ENCODE measurements around the gene PPM1L. TPM values are rescaled to one million over a fixed set of nuclear protein-coding genes. Genes with fewer than 3 reads are reported as not detected.

PPM1L gene
- total RNA-seq, 1 experiment from 2014 or later: 5.0 TPM

- Histone ChIP-seq H3K27ac (no peak overlapping the region), H3K9me3 (ENCODE audit: insufficient read depth, low read depth) (no peaks in the 10 kb centered on the region; the same call in 1 of the 2 replicates), H4K20me1 (ENCODE audit: insufficient read depth) (no peaks in the 10 kb centered on the region), H3K27me3 (ENCODE audit: insufficient read depth, low read depth) (no peaks in the 10 kb centered on the region), H3F3A (ENCODE audit: insufficient read depth, low read depth) (no peaks in the 10 kb centered on the region), H3K4me1 (replicated peaks; ENCODE audit: insufficient read depth) (no peaks in the 10 kb centered on the region), H3K4me2 (no peak overlapping the region), H3K79me2 (ENCODE audit: low read depth) (no peaks in the 10 kb centered on the region), H3K9me2 (ENCODE audit: insufficient read depth) (peaks cover 5% of the 10 kb centered on the region; the same call in 1 of the 2 replicates), H3K36me3 (ENCODE audit: low read depth) (no peaks in the 10 kb centered on the region), H3K4me3 (no peak overlapping the region), H2AFZ (no peak overlapping the region)
- TF ChIP-seq CTCF (conservative IDR thresholded peaks at IDR 0.05) (no peak), EZH2 (IDR thresholded peaks at IDR 0.05; ENCODE audit: low read depth) (no peak)
- POLR2A ChIA-PET (ENCODE audit: unreplicated experiment): no interaction called here
- BruUV-seq (replicated peaks): no TSS peak
- no peak for DNase-seq
- CTCF ChIA-PET: interaction anchor here (0.7 kb wide), 1 partner anchor 20 kb away, joined by 5 read pairs; no protein-coding TSS in a partner anchor
- intact Hi-C loops (cut with micrococcal nuclease; ENCODE audit: unreplicated experiment): no loop called here
Measured at GRCh38 chr3:161043336-161044035, 287.5 kb downstream of the PPM1L start.

GRCh38 chr3:161049683-161050248 lies 293.7 kb downstream of the PPM1L start:
- no peaks in the 10 kb centered on the region for H3F3A ChIP-seq (ENCODE audit: insufficient read depth, low read depth)
- no peaks in the 10 kb centered on the region for H3K79me2 ChIP-seq (ENCODE audit: low read depth)
- DNase-seq: no peak
- H2AFZ ChIP-seq: no peak overlapping the region
- H3K27me3 ChIP-seq (ENCODE audit: insufficient read depth, low read depth): no peaks in the 10 kb centered on the region
- no peak overlapping the region for H3K4me3 ChIP-seq
- no peaks in the 10 kb centered on the region for H3K4me1 ChIP-seq (replicated peaks; ENCODE audit: insufficient read depth)
- intact Hi-C loops (cut with micrococcal nuclease; ENCODE audit: unreplicated experiment): no loop called here
- BruUV-seq (replicated peaks): no TSS peak
- no peaks in the 10 kb centered on the region for H4K20me1 ChIP-seq (ENCODE audit: insufficient read depth)
- H3K9me3 ChIP-seq (ENCODE audit: insufficient read depth, low read depth): peaks cover 3% of the 10 kb centered on the region; the same call in 1 of the 2 replicates
- POLR2A ChIA-PET (ENCODE audit: unreplicated experiment): no interaction called here
- H3K9me2 ChIP-seq (ENCODE audit: insufficient read depth): no peaks in the 10 kb centered on the region
- CTCF ChIA-PET: no interaction called here
- no peak for TF ChIP-seq EZH2 (IDR thresholded peaks at IDR 0.05; ENCODE audit: low read depth)
- no peak for TF ChIP-seq CTCF (conservative IDR thresholded peaks at IDR 0.05)
- H3K4me2 ChIP-seq: no peak overlapping the region
- no peak overlapping the region for H3K27ac ChIP-seq
- no peaks in the 10 kb centered on the region for H3K36me3 ChIP-seq (ENCODE audit: low read depth)

- Histone ChIP-seq H2AFZ (no peak overlapping the region), H3K4me2 (no peak overlapping the region), H3K27ac (no peak overlapping the region), H3K27me3 (ENCODE audit: insufficient read depth, low read depth) (no peaks in the 10 kb centered on the region), H3K4me3 (no peak overlapping the region), H3F3A (ENCODE audit: insufficient read depth, low read depth) (no peaks in the 10 kb centered on the region), H4K20me1 (ENCODE audit: insufficient read depth) (no peaks in the 10 kb centered on the region), H3K9me2 (ENCODE audit: insufficient read depth) (no peaks in the 10 kb centered on the region), H3K36me3 (ENCODE audit: low read depth) (no peaks in the 10 kb centered on the region), H3K4me1 (replicated peaks; ENCODE audit: insufficient read depth) (no peaks in the 10 kb centered on the region), H3K79me2 (ENCODE audit: low read depth) (no peaks in the 10 kb centered on the region), H3K9me3 (ENCODE audit: insufficient read depth, low read depth) (peaks cover 3% of the 10 kb centered on the region; the same call in 1 of the 2 replicates)
- CTCF ChIA-PET: no interaction called here
- POLR2A ChIA-PET (ENCODE audit: unreplicated experiment): no interaction called here
- TF ChIP-seq CTCF (conservative IDR thresholded peaks at IDR 0.05) (no peak), EZH2 (IDR thresholded peaks at IDR 0.05; ENCODE audit: low read depth) (no peak)
- intact Hi-C loops (cut with micrococcal nuclease; ENCODE audit: unreplicated experiment): no loop called here
- no peak for DNase-seq
- BruUV-seq (replicated peaks): no TSS peak
Measured at GRCh38 chr3:161050935-161051334, 294.9 kb downstream of the PPM1L start.

All from PC-9 (cell line).